ENCODE measurements around the gene CYP46A1.

The CYP46A1 gene

DNA sequence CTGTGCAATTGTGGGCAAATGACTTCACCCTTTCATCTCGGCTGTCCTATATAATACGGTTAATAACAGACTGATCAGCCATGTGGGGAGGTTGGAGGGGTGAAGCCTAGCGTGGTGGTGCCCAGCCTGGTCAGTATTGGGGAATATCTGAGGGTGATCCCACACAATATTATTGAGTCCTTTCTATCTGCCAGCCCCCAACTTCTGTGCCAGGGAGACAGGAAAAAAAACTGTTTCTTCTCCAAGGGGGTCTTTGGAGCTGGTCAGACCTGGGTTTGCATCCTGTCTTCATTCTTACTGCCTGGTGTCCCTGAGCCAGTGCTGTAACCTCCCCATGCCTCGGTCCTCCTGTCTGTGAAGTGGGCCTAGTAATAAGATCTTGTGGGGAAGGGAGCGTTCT is 6.5 kb downstream of the CYP46A1 start:
- no peak for DNase-seq

DNA sequence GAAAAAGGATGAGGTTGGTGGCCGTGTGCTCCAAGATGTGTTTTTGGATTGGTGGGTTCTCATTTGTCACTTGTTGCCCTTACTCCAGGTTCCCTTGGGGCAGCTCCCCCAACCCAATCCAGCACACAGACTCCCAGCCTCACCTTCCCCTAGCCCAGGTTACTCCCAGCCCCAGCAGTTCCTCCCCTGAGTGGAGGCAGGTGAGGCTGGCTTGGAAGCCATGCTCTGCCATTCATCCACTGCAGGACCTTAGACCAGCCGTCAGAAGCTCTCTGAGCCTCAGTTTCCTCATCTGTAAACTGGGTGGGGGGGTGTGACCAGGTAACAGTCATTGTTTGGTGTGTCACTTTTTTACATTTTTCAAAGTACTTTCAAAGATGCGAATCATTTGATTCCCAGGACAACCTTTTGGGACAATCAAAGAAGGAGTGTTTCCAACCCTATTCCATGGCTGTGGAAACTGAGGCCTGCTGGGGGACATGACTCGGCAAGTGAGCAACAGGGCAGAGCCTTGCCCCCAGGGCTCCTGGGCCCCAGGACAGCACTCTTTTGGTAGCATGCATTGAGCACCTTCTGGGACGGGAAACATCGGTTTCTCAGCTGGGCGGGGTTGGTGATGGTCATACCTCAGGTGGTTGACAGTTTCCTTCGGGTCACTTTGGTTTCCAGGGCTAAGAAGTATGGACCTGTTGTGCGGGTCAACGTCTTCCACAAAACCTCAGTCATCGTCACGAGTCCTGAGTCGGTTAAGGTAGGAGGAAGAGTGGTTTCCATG is 7.2 kb downstream of the CYP46A1 start:
- DNase-seq: no peak

DNA sequence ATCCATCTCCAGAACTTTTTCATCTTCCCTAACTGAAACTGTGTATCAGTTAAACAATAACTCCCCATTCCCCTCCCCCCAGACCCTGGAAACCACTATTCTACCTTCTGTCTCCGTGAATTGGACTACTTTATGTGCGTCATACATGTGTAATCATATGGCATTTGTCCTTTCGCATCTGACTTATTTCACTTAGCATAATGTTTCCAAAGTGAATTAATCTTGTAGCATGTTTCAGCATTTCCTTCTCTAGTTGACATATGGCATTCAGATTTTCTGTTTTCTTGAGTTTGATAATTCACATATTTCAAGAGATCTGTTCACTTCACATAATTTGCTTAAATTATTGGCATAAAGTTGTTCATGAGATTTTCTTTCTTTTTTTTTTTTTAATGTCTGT is 9.8 kb downstream of the CYP46A1 start:
- DNase-seq: no peak

DNA sequence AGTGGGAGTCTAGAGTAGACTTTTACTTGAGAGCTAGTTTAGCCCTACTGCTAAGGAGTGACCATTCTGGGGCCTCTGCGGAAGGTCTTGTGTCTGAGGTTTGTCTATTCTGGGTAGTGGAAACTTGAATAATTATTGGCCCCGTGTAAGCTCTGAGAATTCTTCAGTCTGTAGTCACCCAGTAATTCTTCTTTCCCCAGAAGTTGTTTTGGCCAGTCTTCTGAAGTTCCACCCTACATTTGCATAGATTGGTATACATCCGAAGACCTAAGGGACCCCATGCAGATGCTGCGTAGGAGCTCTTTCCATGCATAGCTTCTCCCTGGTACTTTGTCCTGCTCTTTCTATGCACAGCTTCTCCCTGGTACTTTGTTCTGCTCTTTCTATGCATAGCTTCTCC is 12.8 kb downstream of the CYP46A1 start:
- no peak for DNase-seq

DNA sequence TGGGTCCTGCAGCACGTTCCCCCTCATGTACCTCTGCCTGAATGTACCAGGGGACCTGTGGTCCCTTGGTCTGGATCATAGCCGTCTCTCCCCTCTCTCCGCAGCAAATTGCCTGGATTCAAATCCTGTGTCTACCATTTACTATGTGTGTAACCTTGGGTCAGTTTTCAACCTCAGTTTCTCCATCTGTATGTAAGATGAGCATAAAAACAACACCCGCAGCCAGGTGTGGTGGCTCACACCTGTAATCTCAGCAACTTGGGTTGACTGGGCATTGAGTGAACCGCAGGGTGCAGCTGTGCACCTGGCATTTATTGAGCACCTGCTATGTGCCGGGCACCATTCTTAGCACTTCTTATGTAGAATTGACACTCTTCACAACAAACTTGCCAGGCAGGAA is 14.1 kb downstream of the CYP46A1 start:
- DNase-seq: no peak

DNA sequence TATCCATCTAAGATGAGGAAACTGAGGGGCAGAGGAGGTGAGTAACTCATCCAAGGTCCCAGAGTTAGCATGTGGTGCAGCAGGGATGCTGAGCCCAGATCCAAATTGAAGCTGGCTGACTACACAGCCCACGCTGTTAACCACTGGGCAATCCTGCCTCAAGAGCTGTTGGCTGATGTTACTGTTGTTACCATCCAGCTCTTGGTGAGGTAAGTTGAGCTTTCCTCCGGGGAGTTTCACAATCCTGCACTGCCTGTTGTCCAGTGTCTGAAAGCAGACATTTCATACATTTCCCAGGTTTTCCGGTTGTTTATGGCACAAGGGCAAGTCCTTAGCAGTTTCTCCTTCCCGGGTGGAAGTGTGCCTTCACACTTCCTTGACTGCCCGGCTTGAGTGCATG is 14.5 kb downstream of the CYP46A1 start:
- DNase-seq: no peak

DNA sequence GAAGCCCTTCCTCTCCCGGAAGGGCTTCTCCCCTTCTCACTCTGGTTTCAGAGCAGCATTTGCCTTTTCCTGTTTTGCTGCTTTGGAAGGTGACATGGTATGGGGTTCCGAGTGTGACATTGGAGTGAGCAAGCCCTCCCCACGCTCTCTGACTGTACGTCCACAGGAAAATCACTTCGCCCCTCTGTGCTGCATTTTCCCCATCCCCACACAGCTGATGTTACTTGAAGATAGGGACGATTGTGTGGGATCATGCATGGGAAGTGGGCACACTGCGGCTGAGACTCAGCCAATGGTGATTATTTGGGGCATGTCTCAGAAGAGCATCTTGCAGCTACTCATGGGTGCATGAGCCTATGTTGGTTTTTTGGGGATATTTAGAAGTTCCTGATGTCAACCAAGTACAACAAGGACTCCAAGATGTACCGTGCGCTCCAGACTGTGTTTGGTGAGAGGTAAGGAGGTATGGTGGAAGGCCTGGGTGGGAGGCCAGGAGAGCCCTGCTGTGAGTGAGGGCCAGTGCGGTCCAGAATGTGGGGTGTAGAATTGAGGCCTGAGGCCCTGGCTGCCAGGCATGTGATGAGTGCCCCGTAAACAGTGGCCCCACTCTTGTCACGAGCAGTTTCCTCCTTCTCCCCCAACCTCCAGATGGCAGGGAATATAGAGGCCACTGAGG is 15.1 kb downstream of the CYP46A1 start:
- no peak for DNase-seq

DNA sequence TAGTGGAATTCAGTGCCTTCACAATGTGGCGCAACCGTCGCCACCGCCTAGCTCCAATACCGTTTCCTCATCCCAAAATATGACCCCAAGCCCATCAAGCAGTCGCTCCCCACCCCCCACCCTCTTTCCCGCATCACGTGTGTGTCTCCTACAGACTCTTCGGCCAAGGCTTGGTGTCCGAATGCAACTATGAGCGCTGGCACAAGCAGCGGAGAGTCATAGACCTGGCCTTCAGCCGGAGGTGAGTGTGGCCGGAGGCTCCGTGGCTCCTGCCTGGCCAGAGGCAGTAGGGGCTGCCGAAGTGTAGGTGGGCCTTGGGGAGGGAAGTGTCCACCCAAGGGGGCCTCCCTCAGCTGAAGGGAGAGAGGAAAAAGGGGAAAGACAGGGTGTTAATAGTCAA is 15.8 kb downstream of the CYP46A1 start:
- no peak for DNase-seq

DNA sequence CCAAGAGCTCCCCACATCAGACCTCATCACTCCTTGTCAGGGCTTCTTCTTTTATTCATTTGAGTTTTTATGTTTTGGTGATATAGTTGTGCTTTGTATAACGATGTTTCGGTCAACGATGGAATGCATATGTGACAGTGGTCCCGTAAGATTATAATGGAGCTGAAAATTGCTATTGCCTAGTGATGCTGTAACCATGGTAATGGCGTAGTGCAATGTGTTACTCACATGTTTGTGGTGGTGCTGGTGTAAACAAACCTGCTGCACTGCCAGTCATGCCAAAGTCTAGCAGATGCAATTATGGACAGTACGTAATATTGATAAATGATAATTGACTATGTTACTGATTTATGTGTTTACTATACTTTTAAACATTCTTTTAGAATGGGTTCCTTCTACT is 16.3 kb downstream of the CYP46A1 start:
- DNase-seq: no peak

DNA sequence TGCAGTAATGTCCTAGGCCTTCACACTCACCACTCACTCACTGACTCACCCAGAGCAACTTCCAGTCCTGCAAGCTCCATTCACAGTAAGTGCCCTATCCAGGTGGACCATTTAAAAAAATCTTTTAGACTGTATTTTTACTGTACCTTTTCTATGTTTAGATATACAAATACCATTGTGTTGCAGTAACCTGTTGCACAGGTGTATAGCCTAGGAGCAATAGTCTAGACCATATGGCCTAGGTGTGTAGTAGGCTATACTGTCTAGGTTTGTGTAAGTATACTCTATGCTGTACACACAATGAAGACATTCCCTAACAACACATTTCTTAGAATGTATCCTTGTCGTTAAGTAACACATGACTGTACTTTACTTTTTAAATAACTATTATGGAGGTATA is 17.2 kb downstream of the CYP46A1 start:
- DNase-seq: no peak

DNA sequence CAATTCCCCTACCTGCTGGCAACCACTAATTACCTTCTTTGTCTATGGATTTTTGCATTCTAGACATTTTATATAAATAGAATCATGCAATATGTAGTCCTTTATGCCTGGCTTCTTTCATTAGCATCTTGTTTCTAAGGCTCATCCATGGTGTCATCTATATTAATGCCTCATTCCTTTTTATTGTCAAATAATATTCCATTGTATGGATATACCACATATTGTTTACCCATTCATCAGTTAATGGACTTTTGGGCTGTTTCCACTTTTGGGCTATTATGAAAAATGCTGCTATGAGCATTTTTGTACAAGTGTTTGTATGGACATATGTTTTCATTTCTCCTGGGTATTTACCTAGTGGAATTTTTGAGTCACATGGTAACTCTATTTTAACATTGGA is 18.0 kb downstream of the CYP46A1 start:
- DNase-seq: no peak

DNA sequence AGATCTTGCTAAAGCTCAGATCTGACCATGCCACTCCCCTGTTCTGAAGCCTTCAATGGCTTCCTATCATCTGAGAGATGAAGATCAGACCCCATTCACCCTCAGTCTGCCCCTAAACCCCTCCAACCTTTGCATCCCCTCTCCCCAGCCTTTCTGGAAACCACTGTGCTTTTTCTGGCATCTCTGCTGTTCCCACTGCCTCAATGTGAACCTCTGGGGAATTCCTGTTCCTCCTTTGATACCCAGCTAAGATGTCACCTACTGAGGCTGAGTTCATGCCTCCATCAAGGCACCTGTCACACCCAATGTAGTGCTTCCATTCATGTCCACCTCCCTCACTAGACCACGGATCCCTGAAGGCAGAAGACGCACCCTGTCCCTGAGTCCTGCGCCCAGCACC is 19.3 kb downstream of the CYP46A1 start:
- no peak for DNase-seq

DNA sequence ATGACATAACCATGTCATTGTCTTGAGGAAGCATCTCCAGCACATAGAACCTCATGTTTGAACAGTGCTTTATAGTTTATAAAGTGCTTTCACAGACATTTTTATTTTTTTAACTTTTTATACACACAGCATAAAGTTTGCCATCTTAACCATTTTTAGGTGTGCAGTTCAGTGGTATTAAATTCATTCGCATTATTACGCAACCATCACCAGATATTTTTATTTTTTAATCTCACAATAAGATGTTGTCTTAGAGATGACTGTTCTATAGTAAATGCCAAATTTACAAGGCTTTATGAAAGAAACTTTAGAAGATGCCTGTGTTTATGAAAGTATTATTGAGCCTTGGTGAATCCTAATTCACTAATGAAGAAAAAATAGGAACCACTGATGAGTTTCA is 19.9 kb downstream of the CYP46A1 start:
- DNase-seq: no peak

DNA sequence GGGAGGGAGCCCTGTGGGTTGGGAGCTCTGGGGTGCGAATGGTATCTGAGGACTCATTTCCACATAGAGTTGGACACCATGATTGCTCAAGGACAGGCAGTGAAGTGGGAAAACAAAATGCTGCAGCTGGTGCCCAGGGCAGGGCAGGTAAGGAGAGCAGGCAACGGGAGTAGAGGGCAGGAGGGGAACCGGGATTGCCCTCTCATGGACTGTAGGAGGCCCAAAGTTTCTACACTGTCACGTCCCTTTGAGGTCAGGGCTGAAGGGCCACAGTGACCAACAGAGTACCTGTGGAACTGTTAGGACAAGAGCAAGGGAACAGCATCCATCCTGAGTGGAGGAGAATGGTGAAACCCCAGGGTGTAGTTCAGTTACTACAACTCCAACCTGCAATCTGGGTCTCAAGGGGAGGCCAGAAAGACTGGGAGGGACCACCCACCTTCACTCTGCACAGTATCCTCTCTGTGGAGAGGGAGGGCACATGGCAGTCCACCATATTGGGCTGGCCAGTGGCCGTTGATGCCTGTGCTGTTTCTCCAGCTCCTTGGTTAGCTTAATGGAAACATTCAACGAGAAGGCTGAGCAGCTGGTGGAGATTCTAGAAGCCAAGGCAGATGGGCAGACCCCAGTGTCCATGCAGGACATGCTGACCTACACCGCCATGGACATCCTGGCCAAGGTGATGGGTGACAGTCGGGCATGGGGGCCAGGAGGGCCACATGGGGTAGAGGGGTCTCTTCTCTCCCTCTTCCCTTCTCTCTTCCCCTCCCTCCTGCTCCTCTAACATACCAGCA is 22.2 kb downstream of the CYP46A1 start:
- DNase-seq: no peak

DNA sequence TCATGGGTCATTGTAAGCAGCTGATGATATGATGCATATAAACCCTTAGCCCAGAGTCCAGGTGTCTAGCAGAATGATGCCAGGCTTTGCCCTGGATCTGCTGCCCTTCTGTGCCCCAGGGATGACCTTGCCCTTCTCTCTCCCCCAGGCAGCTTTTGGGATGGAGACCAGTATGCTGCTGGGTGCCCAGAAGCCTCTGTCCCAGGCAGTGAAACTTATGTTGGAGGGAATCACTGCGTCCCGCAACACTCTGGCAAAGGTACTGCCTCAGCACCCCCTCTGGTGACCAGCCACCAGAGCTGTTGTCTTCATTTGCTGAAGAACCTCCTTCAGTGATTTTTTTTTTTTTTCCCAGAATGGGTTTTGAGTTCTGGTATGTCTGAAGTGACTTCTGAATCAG is 23.3 kb downstream of the CYP46A1 start:
- no peak for DNase-seq

DNA sequence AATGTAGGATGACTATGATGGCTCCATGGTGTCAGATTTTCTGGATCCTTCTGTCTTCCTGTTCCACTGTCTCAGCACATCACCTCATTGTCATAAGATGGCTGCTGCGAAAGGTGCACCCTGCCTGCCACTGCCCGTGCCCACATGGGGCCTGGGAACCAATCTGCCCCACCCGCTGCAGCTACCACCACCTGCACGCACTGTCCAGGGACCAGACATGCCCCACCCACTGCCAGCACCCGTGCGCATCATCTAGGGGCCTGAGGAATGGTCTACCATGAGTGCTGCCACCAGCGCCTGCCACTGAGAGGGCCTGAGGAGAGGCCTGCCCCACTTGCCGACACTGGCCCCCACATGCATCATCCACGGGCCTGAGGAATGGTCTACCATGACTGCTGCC is 23.8 kb downstream of the CYP46A1 start:
- DNase-seq: no peak

DNA sequence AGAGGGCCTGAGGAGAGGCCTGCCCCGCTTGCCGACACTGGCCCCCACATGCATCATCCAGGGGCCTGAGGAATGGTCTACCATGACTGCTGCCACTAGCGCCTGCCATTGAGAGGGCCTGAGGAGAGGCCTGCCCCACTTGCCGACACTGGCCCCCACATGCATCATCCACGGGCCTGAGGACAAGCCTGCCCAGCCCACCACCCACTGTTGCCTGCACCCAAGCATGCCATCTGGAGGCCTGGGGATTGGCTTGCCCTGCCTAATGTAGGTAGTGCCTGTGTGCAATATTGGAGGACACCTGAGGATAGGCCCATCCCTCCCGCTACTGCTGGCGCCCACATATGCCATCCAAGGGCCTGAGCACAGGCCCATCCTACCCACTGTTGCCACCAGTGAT is 24.4 kb downstream of the CYP46A1 start:
- no peak for DNase-seq

DNA sequence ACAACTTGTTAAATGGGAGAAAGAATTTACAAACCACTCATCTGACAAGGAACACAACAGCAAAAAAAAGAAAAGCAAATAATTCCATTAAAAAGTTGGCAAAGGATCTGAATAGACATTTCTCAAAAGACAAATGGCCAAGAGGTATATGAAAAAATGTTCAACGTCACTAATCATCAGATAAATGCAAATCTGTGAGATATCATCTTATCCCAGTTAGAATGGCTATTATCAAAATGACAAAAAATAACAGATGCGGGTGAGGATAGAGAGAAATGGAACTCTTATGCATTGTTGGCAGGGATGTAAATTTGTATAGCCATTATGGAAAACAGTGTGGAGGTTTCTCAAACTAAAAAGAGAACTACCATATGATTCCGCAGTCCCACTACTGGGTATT is 29.9 kb downstream of the CYP46A1 start:
- DNase-seq: no peak

DNA sequence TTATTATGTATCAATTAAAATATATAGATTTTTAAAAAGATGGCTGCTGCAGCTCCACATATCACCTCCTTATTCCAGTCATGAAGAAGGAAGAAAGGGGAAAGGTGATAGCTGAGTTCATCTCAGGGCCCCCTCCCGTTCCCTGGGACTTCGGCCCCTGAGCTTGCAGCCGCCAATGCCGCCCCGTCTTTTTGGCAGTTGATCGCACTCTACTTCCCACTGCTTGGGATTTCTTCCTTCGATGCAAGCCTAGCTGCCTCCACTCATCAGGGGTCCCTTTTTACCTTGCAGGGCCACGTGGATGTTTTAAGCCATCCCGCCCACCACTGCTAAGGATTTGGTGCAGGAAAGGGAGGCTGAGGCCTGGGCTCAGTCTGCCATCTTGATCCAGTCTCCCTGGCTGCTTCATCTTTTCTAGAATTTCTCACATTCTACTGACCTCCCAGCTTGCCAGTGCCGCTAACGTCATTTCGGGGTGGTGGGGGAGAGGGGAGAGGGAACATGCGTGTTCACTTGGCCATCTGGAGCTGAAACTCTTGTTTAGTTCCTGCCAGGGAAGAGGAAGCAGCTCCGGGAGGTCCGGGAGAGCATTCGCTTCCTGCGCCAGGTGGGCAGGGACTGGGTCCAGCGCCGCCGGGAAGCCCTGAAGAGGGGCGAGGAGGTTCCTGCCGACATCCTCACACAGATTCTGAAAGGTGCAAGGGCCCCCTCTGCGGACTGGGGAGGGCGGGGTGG is 31.3 kb downstream of the CYP46A1 start:
- DNase-seq: no peak

DNA sequence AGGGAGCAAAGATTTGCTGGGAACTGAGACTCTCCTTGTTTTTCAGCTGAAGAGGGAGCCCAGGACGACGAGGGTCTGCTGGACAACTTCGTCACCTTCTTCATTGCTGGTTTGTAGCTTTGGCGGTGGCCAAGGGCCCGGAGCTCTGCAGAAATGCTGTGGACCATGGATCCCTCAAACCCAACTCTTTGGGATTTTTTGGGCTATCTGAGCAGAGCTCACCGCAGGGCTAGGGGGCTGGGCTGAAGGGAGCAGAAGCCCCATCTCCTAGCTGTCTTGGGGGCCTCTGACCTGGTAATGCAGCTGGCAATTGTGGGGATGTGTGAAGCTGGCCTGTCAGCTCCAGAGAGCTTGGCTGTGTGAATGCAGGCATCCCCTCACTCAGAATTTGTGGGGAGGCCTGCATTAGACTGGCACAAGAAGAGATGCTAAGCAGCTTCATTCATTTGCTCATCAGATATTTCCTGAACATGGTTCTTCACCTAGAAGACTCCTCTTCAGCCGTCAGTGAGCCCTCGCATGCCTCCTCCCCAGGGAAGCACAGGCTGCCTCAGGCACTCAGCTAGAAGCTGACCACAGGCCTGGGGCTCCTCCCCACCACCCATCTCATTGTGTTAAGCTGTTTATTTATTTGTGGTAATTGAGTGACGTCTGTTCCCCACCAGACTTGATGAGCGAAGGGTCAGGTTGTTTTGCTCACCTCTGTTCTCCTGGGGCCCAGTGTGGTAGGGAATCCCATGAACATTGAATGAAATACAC is 32.2 kb downstream of the CYP46A1 start:
- DNase-seq: no peak

DNA sequence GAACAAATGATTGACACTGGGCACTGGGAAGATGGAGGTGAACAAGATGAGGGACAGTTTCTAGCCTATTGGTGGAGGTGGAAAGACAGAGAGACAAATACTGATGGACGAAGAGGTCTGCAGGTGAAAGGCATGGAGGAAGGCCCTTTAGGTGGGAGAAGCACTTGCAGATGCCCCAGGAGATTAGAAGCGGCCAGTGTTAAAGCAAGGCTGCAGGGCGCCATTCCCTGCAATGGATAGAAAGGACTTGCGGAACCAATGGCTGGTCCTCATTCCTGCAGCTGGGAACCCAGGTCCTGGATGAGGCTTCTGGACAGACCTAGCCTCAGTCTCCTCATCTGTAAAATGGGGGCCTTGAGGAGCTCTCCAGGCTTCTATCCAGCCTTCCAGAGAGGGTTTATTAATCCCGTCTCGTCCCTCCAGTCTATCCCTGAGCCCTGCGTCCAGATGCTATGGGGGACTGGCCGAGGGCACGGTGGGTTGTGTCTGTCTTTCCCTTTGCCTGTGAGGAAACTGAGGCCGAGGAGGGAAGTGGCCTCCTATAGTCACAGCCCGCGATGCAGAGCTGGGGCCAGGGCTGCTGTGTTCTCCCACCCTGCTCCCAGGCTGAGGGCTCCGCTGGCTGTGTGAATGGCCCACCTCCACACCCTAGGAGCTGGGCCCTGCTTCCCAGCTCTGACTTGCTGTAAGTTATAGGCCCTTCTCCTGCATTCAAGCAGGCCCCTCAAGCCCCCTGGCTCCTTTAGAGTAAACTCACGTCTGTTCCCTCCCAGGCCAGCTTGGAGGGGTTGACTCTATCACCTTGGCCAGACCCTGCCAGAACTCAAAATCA is 33.0 kb downstream of the CYP46A1 start:
- DNase-seq: no peak

DNA sequence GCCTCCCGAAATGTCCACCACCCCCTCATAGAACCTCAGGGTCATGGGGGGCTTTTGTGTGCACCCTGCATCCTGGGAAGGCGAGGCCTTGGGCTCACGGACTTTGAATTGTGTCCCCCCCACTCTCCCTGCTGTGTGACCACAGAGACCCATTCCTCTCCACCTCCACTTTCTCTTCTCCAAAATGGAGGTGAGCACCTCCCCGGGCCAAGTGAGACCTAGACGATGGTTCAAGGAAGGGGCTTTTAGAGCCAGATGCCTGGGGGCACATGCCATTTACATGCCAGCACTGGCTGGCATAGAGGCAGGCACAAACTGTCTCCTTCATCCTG is 33.5 kb downstream of the CYP46A1 start:
- DNase-seq: no peak
